ENCODE data around the gene ACCS. TPM values are rescaled to one million over a fixed set of nuclear protein-coding genes. Genes with fewer than 3 reads are reported as not detected.

ACCS gene
- total RNA-seq (ENCODE audit: unreplicated experiment) = 38.8 TPM
- long read RNA-seq, partial matches to known transcripts = 4 of 11 reads
- long read RNA-seq, other reads (novel, unspliced or antisense) = 3 of 11 reads

DNA sequence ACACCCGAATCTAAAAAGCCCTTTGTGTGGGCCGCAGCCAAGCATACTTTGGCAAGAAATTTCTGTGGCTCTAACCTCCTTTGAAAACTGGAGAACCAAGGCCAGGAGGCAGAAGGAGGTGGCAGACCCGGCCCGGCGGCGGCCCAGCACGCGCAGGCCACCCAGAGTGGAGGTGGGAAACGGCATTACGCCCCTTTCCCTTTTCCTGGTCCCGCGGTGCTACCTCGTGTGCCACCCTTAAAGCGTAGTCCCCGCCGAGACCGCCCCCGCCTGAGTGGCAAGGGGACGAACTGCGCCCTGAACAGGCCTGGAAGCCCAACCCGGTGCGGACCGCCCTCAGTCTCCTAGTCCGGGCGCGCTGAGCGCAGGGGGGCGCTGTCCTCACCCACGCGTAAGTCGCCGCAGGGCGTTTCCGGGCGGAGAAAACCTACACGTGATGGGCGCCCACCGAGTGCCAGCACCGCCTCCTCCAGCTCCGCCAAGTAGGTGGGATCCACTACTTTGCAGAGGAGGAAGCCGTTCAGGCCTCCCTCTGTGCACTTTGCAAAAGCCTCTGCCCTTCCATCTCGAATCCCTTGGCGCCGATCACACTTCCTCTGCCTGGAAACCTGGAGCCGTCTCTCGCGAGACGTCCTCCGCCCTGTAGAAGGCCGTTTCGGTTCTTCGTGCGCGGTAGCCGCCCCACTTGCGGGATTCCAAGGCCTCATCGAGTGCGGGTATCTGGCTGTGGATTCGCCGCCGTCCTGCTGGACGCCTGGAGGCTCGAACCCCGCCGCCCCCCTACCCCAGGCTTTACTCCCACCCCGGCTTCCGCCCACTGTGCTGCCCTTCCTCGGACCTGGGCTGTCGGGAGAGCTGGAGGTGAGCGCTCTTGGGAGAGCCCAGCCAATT, at the start of gene ACCS:
Gene ACCS (plus strand): TSS at position 430 of the 891 bp plus-strand sequence. CDS start 1,358 bp downstream, outside the sequence.
- Mint-ChIP-seq H3K27me3 (ENCODE audit: unreplicated experiment) (peaks cover 6% of the 10 kb centered on the region), H3K27ac (ENCODE audit: unreplicated experiment) (peak within 1 kb of the TSS; percentile 91), H3K4me1 (ENCODE audit: unreplicated experiment) (peaks cover 19% of the 10 kb centered on the region), H3K9me3 (ENCODE audit: unreplicated experiment) (no peaks in the 10 kb centered on the region), H3K4me3 (ENCODE audit: unreplicated experiment) (peak within 1 kb of the TSS; percentile 90), H3K36me3 (ENCODE audit: low read depth, unreplicated experiment) (peaks cover 22% of the 10 kb centered on the region)
- DNase-seq (ENCODE audit: low spot score) = peak; percentile 93
- TF ChIP-seq, protein P1, sequence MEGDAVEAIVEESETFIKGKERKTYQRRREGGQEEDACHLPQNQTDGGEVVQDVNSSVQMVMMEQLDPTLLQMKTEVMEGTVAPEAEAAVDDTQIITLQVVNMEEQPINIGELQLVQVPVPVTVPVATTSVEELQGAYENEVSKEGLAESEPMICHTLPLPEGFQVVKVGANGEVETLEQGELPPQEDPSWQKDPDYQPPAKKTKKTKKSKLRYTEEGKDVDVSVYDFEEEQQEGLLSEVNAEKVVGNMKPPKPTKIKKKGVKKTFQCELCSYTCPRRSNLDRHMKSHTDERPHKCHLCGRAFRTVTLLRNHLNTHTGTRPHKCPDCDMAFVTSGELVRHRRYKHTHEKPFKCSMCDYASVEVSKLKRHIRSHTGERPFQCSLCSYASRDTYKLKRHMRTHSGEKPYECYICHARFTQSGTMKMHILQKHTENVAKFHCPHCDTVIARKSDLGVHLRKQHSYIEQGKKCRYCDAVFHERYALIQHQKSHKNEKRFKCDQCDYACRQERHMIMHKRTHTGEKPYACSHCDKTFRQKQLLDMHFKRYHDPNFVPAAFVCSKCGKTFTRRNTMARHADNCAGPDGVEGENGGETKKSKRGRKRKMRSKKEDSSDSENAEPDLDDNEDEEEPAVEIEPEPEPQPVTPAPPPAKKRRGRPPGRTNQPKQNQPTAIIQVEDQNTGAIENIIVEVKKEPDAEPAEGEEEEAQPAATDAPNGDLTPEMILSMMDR (IDR thresholded peaks at IDR 0.05; ENCODE audit: unreplicated experiment) = peak; percentile 76

DNA sequence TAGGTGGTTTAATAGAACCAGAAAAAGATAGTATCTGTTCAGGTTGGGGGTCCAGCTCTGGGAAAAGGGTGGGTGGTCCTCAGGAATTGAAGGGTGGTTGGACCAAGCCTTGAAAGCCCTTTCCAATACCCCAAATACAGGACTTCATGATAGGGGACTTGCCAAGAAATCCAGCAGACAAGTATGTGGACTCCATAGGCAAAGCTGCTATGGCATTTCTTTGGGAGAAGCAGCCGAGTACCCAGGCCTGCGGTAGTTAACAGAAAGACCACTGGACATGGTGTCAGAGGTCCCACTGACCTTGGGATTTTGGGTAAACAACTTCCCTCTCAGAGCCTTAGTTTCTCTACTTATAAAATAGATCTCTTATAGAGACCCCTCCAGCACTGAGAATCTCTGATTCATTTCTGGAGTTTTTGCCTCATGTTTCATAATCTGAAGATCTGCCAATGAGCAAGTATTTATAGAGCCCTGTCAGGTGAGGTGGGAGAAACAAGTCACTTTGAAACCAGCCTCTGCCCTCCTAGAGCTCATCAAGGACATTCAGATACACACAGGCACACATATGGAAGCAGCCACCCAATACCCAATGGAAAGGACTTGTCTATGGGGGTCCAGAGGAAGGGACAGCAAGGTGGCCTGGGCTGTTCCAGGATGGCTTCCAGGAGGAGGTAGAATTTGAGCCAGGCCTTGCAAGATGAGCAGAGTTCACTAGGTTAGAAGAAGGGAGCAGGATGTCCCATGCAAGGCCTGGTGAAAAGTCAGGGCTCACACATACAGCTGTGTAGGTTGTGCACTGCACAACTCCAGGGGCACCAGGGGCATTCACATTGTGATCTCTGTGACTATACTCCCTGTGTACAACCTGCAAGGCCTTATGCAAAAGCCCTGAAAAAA, 49.3 kb upstream of the ACCS start:
- H3K9me3 Mint-ChIP-seq (ENCODE audit: unreplicated experiment) = no peaks in the 10 kb centered on the region
- TF ChIP-seq, protein P1 (IDR thresholded peaks at IDR 0.05; ENCODE audit: unreplicated experiment) = no peak
- no peaks in the 10 kb centered on the region for H3K27me3 Mint-ChIP-seq (ENCODE audit: unreplicated experiment)
- no peaks in the 10 kb centered on the region for H3K4me1 Mint-ChIP-seq (ENCODE audit: unreplicated experiment)
- no peak overlapping the region for H3K27ac Mint-ChIP-seq (ENCODE audit: unreplicated experiment)
- H3K4me3 Mint-ChIP-seq (ENCODE audit: unreplicated experiment) = no peak overlapping the region
- no peak for DNase-seq (ENCODE audit: low spot score)
- no peaks in the 10 kb centered on the region for H3K36me3 Mint-ChIP-seq (ENCODE audit: low read depth, unreplicated experiment)

DNA sequence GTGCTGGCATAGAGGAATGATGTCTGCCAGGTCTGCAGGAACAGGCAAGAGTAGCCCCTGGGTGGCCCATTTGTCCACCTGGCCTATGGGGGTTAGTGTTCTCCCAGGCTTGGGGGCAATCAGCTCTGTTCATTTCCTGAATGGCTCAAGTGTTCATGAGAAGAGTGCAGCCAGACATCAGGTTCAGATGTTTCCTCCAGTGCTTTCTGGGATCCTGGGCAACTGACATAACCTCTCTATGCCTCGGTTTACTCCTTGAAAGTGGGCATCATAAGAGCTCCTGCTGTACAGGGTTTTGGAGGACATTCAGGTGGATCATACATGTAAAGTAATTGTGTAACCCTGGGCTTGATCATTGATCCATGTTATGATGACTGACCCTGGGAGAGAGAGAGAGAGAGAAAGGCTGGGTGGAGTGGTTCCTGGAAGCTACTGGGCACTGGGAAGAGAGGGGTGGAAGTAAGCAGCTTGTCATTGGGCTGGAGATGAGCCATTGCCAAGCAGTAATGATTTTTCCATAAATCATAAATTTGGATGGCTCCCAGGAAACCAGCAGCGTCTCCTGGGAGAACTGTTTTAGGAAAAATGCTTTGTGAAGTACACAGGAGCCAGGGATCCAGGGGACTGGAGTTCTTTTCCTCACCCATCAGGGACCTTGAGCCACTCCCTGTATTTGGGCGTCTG, 48.5 kb upstream of the ACCS start:
- Mint-ChIP-seq H3K36me3 (ENCODE audit: low read depth, unreplicated experiment) (no peaks in the 10 kb centered on the region), H3K4me1 (ENCODE audit: unreplicated experiment) (no peaks in the 10 kb centered on the region), H3K4me3 (ENCODE audit: unreplicated experiment) (no peak overlapping the region), H3K27ac (ENCODE audit: unreplicated experiment) (no peak overlapping the region), H3K27me3 (ENCODE audit: unreplicated experiment) (no peaks in the 10 kb centered on the region), H3K9me3 (ENCODE audit: unreplicated experiment) (no peaks in the 10 kb centered on the region)
- no peak for DNase-seq (ENCODE audit: low spot score)
- TF ChIP-seq, protein P1 (IDR thresholded peaks at IDR 0.05; ENCODE audit: unreplicated experiment) = no peak

GRCh38 chr11:44018127-44018521, 47.9 kb upstream of the ACCS start:
- no peaks in the 10 kb centered on the region for H3K27me3 Mint-ChIP-seq (ENCODE audit: unreplicated experiment)
- H3K4me3 Mint-ChIP-seq (ENCODE audit: unreplicated experiment) = no peak overlapping the region
- DNase-seq (ENCODE audit: low spot score) = no peak
- no peaks in the 10 kb centered on the region for H3K4me1 Mint-ChIP-seq (ENCODE audit: unreplicated experiment)
- H3K36me3 Mint-ChIP-seq (ENCODE audit: low read depth, unreplicated experiment) = no peaks in the 10 kb centered on the region
- TF ChIP-seq, protein P1 (IDR thresholded peaks at IDR 0.05; ENCODE audit: unreplicated experiment) = no peak
- no peaks in the 10 kb centered on the region for H3K9me3 Mint-ChIP-seq (ENCODE audit: unreplicated experiment)
- H3K27ac Mint-ChIP-seq (ENCODE audit: unreplicated experiment) = no peak overlapping the region
